Measurements from ENCODE around the gene P2RY2. TPM values are rescaled to one million over a fixed set of nuclear protein-coding genes. Genes with fewer than 3 reads are reported as not detected.

The P2RY2 gene
- polyA plus RNA-seq, 3 donors: 2.8 to 24.1 (median 12.7) TPM

DNA sequence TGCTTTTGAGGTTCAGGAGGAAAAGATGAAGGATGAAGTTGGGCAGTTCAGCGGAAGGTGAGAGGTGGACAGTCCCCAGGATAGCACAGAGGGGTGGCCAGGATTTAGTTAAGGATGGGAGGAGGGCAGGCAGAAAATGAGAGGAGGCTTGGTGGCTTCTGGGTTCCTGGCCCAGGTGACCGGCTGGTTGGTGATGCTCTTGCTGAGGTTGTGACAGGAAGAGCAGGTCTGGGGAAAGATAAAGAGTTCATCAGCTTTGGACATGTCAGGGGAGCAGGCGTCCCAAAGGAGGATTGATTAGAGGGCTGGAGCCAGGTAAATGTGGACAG, 27.6 kb upstream of the P2RY2 start:
- Histone ChIP-seq H3K27ac (ENCODE audit: low read depth in 1 of 2, low read length in 2 of 2) (peak overlapping the region in 1 of 2 donors; percentile 87), H3K4me3 (replicated peaks in 1 of 3; ENCODE audit: low read depth in 2 of 3, low read length in 3 of 3) (no peak overlapping the region), H3K4me2 (replicated peaks; ENCODE audit: extremely low read depth, low read length, poor library complexity, severe bottlenecking) (no peak overlapping the region), H4K20me1 (ENCODE audit: insufficient read depth, low read length) (no peaks in the 10 kb centered on the region), H3K36me3 (replicated peaks in 1 of 2; ENCODE audit: control insufficient read depth in 1 of 2, insufficient read depth in 2 of 2, low read length in 2 of 2) (no peaks in the 10 kb centered on the region), H3K9me3 (replicated peaks in 1 of 2; ENCODE audit: control insufficient read depth in 1 of 2, insufficient read depth in 1 of 2, low read length in 2 of 2) (no peaks in the 10 kb centered on the region), H2AFZ (ENCODE audit: insufficient read depth, low read depth, low read length, poor library complexity, severe bottlenecking) (no peak overlapping the region), H3K79me2 (ENCODE audit: insufficient read depth, low read length) (peaks cover 53% of the 10 kb centered on the region), H3K4me1 (ENCODE audit: control insufficient read depth in 1 of 2, insufficient read depth in 2 of 2, low read length in 2 of 2) (peaks cover 94% of the 10 kb centered on the region in 2 donors), H3K9ac (ENCODE audit: insufficient read depth, low read length, poor library complexity, severe bottlenecking) (no peak overlapping the region), H3K27me3 (ENCODE audit: control insufficient read depth in 2 of 2, insufficient read depth in 2 of 2, low read length in 2 of 2) (no peaks in the 10 kb centered on the region)
- 97% methylated on average over 3 of the region's 3 CpGs for WGBS (ENCODE audit: insufficient coverage)
- H3K27me3 Mint-ChIP-seq (ENCODE audit: low read depth in 3 of 3): peaks cover 0 to 8% (median 5%) of the 10 kb centered on the region in 3 donors
- peaks cover 6% of the 10 kb centered on the region in 2 donors for H3K36me3 Mint-ChIP-seq
- no peak for DNase-seq
- peaks cover 98% of the 10 kb centered on the region for H3K4me1 Mint-ChIP-seq
- TF ChIP-seq CTCF (IDR thresholded peaks at IDR 0.05): no peak
- peak overlapping the region; percentile 73 to 94 (median 83) for H3K27ac Mint-ChIP-seq
- H3K4me3 Mint-ChIP-seq: peak overlapping the region in 1 of 2 donors; percentile 24
- peaks cover 0 to 2% (median 0%) of the 10 kb centered on the region in 7 donors for H3K9me3 Mint-ChIP-seq
- intact Hi-C loops (cut with micrococcal nuclease): no loop called here

DNA sequence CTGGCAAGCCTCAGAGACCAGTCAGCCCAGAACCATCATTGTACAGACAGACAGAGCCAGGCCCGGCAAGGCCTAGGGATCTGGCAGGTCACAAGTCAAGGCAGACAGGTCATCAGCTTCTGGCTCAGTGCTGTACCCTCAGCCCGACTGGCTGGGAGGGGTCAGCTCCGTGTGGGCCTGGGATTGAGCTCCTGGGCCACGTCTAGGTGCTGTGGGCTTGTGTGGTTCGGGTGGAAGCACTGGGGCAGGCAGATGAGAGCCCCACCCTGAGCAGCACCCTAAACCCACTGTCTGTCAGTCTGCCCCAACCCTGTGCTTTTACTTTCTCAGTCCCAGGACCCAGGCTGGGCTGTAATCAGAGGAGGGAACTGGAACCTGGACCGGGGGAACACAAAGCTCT, 26.9 kb upstream of the P2RY2 start:
- TF ChIP-seq CTCF (IDR thresholded peaks at IDR 0.05): no peak
- H3K4me1 Mint-ChIP-seq: peaks cover 93% of the 10 kb centered on the region

More for the DNA sequence above, 26.9 kb upstream of the P2RY2 start:
- Histone ChIP-seq H3K4me3 (replicated peaks in 1 of 3; ENCODE audit: low read depth in 2 of 3, low read length in 3 of 3) (no peak overlapping the region), H4K20me1 (ENCODE audit: insufficient read depth, low read length) (no peaks in the 10 kb centered on the region), H2AFZ (ENCODE audit: insufficient read depth, low read depth, low read length, poor library complexity, severe bottlenecking) (no peak overlapping the region), H3K4me1 (ENCODE audit: control insufficient read depth in 1 of 2, insufficient read depth in 2 of 2, low read length in 2 of 2) (peaks cover 88% of the 10 kb centered on the region in 2 donors), H3K4me2 (replicated peaks; ENCODE audit: extremely low read depth, low read length, poor library complexity, severe bottlenecking) (no peak overlapping the region), H3K27ac (ENCODE audit: low read depth in 1 of 2, low read length in 2 of 2) (peak overlapping the region; percentile 29 to 38), H3K9me3 (replicated peaks in 1 of 2; ENCODE audit: control insufficient read depth in 1 of 2, insufficient read depth in 1 of 2, low read length in 2 of 2) (no peaks in the 10 kb centered on the region), H3K27me3 (ENCODE audit: control insufficient read depth in 2 of 2, insufficient read depth in 2 of 2, low read length in 2 of 2) (no peaks in the 10 kb centered on the region), H3K79me2 (ENCODE audit: insufficient read depth, low read length) (peaks cover 51% of the 10 kb centered on the region), H3K9ac (ENCODE audit: insufficient read depth, low read length, poor library complexity, severe bottlenecking) (no peak overlapping the region), H3K36me3 (replicated peaks in 1 of 2; ENCODE audit: control insufficient read depth in 1 of 2, insufficient read depth in 2 of 2, low read length in 2 of 2) (no peaks in the 10 kb centered on the region)
- WGBS (ENCODE audit: insufficient coverage): 64% methylated on average over 2 of the region's 6 CpGs
- Mint-ChIP-seq H3K27ac (peak overlapping the region in 6 of 7 donors; percentile 72 to 93 (median 76)), H3K27me3 (ENCODE audit: low read depth in 3 of 3) (peaks cover 0 to 8% (median 5%) of the 10 kb centered on the region in 3 donors), H3K9me3 (peaks cover 0 to 1% (median 0%) of the 10 kb centered on the region in 7 donors), H3K36me3 (peaks cover 6 to 7% of the 10 kb centered on the region in 2 donors), H3K4me3 (no peak overlapping the region)
- no peak for DNase-seq
- intact Hi-C loops (cut with micrococcal nuclease): no loop called here

Measured in CD14-positive monocyte (primary cell).